Iris pigment epithelial cell (primary cell): ENCODE results near the gene ACSS1.

Source experiments
- DNase-seq: peaks from one replicate; pipeline ENCODE4 v3.0.0-alpha.2; 2011; ENCODE audit warnings: low read depth

The ACSS1 gene

DNA sequence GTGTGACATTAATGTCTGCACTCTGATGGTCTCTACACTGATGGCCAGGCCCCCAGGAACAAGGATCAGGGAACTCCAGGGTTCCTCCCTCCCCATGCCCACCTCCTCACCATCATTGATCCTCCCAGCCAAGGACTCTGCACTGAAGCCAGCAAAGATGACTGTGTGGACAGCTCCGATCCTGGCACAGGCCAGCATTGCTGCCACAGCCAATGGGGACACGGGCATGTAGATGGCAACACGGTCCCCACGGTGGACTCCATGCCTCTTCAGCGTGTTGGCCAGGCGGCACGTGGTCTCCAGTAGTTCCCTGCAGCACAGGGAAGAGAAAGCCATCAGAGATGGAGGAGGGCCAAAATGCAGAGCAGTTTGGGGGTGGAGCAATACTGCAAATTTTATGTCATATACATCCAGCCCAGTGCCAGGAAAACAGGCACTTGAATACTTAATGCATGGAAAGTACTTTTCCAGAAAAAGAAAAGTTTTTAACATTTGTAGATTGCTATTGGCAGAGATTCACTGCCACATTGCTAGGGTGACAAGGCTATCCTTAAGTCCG is 27.2 kb downstream of the ACSS1 start:
- DNase-seq = no peak

DNA sequence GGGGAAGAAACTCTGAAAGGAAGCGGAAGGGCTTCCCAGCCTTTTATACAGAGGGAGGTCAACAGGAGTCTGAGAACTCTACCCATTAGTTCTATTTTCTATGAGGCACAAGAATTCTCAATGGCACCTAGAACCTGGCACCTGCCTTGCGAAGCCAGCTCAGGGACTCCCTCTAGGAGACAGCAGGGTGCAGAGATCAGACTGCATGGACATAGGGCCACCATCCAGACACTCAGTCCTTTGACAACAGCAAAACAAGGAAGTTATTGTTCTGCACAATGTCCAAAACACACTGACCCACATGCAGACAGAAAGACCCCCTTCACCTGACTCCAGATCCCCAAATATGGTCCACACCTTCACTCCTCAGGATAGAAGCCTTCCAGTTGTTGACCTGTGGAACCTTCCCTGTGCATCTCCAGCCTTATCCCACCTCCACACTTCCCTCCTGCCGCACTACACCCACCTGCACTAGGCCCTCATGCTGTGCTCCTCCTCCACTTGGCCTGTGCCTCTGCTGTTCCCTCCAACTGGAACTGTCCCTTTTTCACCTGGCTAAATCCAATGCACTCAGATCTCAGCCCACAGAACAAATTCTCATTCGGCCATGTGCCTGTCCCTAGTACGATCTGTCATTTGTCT is 27.8 kb downstream of the ACSS1 start:
- no peak for DNase-seq

DNA sequence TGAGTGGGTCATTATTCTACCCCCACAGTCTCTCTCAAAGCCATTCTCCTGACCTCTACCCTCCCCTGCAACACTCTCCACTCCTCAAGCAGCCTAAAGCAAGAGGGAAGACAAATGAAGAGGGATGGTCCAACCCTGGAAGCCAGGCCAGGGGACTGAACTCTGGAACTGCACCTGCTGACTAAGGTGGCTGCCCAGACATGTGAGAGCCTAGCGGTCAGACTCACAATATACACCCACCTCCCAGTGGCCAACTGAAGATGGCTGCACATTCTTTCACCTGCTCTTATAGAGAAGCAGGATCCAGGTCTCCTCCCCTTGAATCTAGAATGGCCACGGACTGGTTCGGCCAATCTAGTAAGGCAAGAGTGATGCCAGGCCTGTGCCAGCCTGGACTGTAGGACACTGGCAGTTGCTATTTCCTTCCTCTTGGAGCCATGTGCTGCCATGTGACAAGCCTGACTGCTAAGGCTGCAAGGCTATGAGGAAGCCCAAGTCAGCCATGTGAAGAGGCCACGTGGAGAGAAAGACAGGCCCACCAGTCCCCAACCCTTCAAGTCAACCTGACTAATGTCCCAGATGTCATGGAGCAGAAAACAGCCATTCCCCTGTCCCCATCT is 31.8 kb downstream of the ACSS1 start:
- no peak for DNase-seq

DNA sequence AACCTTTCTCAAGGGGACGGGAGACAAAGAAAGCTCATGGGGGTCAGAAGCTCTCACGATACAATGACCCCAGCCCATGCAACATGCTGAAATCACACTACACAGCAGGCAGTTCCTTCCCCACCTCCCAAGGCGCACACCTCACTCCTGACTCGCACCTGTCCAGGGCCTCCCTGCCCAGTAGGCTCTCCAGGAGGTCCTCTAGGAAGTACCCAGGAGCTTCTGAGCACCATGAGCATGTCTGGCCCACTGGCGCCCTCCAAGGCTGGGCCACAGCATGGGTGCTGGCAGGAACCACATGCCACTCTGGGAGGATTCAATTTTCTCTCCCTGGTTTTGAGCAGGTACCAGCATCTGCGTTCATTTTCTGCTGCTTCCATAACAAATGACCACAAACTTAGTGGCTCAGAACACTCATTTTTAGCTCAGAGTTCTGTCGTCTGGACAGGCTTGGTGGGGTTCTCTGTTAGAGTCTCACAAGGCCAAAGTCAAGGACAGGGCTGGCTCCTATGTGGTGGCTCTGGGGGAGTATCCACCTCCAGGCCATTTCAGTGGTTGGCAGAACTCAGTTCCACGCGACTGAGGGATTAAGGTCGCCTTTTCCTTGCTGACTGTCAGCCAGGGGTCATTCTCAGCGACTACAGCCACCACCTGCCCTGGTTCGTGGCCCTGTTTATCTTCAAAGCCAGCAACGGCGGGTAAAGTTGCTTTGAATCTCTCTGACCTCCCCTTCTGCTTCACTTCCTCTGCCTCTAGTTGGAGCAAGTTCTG is 32.7 kb downstream of the ACSS1 start:
- no peak for DNase-seq

DNA sequence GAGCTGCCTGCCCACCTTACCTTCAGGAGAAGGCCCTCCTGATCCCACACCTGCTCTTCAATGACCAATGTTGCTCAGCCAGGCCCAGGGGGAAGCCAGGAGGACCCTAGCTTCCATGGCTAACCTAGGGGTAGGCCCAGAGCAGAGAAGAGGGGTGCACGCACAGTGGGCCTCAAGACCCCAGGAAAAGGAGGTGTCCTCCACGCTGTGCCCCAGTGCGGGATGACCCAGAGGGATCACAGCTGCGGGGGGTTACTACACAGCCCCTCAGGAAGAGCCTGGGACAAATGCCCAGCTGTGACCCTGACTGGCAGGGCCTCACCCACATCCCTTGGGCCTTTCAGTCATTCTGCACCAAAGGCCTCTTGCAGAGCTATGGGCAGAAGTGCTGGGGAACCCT is 33.8 kb downstream of the ACSS1 start:
- no peak for DNase-seq

DNA sequence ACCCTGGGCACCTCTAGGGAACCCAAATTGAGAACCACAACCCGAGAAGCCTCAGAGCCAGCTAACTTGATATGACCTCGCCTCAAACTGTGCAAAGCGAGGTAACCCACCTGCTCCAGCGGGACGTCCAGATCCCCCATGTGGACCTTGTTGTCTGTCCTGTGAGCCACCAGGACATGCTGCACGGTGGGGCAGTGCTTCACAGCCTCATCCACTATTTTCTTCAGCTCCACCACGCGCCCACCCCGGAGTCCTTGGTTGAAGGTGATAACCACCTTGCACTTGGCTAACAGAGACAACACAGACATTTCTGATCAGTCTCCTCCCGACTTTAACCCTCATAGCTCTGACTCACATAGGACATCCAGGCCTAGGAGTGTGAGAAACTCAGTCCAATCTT is 34.6 kb downstream of the ACSS1 start:
- DNase-seq = no peak

DNA sequence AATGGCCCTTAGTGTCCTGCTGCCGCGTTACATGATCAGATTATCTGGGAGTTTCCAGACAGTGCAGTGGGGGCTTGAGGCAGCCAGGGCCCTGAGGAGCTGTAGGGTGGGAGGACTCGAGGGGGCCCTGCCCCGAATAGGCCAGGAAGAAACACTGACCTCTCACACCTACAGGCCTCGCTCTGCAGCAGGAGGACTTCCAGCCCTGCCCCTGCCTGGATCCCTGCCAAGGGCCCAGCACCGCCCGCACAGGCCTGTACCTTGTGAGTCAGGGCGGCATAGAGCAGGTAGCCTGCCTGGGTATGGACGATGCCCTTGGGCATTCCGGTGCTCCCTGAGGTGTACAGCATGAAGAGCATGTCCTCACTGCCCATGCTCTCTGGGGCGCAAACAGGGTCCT is 35.3 kb downstream of the ACSS1 start:
- DNase-seq = no peak

DNA sequence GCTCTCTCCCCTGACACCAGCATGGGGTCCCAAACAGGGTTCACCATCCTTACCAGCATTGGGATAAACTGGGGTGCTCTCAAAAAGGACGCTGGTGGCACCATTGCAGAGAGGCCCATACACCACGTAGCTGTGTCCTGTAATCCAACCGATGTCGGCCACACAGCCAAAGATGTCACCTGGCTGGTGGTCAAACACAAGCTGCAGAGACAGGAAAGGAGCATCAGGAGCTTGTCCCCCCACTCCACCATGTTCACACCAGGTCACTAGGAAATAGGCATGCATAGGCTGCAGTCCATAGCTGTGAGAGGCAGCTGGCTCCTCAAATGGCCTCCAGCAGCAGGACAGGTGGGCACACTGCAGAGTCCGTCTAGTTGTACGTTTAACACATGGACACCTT is 36.6 kb downstream of the ACSS1 start:
- DNase-seq = no peak

DNA sequence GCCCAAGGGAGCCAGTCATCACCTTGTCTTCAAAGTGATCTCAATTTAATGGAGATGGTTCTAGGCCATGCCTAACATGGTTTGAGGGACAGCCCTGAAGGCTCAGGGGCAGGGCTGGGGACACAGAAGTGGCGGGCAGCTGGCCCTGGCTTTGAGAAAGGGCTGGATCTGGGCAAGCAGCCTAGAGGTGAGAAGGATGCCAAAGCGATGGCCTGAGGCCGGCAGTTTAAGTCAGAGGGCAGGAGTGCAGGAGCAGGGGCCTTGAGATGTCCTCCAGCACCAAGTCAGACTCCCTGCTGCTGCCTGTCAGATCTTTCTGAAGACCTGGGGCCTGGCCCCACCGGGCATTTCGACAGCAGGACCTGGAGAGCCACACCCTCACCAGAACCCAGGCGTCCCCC is 37.0 kb downstream of the ACSS1 start:
- DNase-seq = no peak

DNA sequence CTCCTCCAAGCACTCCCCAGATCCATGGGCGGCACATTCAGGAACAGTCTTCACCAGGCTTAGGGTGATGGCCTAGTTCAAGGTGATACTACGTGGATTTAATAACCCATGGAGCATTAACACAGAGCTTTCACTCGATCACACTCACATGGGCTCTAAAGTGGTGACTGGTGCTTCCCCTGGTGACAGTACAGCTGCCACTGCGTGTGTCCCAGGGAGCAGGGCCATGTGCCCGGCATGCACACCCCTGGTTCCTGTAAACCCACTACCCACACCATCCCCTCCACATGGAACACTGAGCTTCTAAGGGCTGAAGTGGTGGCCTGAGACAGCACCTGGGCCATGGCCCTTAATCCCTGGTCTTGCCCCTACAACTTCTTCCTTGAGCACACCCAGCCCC is 37.6 kb downstream of the ACSS1 start:
- DNase-seq = no peak

DNA sequence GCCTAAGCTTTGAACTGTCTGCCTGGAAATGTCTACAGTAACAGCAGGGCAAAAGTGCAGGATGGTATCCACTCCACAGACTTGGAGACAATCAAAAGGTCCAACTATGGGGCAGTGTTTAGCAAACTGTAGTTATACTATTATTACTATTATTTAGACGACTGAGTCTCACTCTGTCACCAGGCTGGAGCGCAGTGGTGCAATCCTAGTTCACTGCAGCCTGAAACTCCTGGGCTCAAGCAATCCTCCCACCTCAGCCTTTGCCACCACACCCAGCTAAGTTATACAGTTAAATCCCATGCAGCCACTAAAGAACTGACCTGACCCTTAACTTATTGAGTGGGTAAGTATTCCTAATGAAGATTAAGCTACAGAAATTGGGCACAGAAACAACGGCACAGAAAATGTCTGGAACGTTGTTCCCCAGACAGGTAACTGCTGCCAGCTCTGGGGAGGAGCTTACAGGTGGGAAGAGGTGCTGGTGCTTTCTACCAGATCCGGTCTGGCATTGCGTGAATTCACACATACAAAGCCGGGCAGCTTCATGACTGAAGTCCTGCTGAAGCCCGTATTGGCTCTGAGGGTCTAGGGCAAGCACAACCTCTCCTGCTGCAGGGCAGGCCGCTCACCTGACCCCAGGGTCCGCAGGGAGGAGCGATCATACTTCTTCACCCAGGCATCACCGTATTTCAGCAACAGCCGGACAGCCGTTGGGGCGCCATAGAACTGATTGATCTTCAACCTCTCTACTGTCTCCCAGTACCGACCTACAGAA is 38.4 kb downstream of the ACSS1 start:
- DNase-seq = no peak

DNA sequence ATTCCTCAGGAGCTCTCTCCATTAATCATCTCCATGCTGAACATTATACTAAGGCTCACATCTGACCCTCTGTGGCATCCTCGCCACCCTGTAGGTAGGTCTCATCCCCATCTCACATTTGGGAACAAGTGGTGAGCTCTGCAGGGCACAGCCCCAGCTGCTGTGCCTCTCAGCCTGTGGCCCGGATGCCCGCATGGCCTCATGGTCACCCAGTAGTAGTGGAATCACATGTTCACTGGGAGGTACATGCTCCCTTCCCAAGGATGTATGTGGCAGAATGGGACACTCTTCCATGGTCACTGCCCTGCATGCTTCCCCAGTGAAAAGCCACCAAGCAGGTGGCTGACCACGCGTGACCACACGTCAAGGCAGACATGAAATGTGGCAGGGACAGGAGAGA is 39.1 kb downstream of the ACSS1 start:
- DNase-seq = no peak

DNA sequence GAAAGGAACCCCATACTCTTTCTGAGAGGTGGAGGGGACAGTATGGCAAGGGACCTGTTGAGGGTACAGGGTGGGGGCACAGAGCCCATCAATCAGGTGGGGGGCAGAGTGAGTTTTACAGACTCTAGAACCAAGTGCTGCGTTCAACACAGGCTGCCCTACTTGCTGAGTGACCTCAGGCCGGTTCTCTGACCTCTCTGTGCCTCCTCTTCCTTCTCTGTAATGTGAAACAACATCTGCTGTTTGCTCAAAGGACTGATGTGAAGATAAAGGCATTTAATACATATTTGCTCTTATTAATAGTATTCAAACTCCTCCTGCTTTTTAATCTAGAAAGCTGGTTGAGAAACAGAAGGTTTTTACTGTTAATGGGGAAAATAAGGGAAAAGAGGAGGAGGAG is 39.5 kb downstream of the ACSS1 start:
- no peak for DNase-seq

DNA sequence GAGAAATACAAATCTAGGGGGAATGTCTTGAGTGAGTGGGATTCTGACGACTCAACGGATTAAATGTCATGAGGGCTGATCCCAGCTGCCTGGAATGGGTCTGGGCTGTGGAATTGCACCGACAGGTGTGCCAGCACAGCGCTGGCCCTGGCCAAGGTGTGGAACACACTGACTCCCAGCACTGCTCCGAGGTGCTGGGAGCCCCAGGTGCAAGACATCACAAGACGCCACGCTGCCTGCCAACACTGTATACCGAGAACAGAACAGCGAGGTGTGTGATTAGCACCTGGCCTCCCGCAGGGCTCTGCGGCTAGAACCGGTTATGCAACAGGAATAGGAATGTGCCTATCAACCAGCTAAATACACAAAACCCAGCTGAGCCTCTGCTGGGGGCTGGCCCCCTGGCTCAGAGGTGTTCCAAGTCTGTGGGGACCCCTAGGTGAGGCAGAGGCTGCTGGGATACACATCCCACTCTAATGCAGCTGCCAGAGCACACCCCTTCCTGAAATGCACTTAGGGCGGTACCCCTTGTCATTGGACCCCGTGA is 40.6 kb downstream of the ACSS1 start:
- no peak for DNase-seq

DNA sequence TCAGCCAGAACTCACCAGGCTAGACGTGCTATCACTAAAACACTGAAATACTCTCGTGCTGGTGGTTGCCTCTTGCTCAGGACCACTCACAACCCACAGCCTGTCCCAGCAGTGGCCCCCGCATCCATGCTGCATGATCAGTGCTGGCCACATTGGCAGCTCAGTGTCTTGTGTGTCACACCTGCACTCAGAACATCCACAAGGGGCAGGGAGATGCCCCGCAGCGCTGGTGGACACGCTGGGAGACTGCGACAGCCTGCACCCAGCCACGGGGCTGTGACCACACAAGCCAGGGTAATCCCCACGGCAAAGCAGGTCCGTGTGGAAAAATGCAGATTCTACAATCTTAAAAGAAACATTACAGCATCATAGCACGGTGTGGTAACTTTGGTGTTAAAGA is 41.5 kb downstream of the ACSS1 start:
- no peak for DNase-seq

DNA sequence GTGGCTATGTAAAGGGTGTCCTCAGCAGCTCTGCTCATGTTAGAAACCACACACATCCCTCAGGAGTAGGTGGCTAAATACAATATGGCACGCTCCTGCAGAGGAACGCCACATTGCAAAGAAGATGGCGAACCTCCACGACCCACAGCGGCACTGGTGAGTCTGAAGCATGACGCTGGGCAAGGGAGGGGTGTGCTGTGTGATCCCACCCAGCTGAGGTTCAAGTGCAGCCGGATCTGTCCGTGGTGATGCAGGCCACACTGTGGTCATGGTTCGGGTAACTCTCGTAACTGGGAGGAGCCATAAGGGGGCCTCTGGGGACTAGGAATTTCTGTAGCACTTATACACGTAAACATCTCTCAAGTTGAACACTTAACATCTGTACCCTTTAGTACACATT is 42.0 kb downstream of the ACSS1 start:
- no peak for DNase-seq

DNA sequence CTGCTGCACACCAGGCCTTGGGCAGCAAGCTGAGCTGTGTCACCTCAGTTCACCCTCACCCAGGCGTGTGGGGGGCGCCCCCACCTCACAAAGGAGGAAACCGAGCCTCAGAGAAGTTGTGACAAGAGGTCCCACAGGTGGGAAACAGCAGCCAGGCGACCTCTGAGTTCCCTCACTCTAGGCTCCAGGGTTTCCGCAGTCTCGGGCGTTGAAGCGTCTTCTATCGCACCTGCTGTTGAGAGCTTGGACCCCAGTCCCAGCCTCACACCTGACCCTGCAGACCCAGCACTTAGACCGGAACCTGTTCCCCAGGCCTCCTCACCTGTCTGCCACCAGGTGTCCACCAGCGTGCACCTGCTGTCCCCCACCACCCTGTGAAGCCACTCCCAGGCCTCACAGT is 43.1 kb downstream of the ACSS1 start:
- DNase-seq = no peak

DNA sequence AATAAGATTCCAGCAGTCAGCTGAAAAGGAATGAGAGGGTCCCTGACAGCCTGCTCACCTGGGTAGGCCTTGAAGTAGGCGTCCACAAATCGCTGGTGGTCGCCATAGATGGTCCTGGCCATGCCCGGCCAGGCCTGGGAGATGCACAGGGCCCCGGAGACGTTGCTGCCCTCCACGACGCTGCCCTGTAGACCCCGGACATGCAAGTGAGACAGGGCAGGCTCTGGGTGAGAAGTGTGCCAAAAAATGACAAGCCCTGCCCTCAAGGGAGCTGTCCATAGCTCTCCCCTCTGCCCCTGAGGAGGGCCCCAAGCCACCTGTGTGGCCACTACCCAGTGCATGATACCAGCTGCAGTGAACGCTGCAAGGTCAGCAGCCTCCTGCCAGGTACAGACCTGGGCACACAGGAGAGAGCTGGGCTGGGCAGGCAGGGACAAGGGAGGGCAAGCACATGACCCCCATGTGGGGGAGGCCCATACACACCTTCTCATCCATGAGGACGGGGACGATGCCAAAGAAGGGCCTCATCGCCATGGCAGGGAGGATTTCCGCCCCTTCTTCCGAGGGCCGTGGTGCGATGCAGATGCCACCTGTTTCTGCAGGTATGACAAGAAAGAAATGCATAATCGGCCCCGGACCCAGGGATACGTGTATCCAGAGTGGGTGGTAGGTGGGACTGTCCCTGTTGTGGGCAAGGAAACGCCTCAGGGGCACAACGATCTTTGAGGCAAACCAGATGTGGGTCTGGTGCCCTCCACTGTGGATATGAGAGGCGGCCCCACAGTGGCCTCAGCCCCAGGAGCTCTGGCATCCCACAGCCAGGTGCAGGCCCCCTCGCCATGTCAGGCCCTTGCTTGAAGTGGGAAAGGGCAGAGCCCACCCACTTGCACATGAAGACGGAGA is 44.2 kb downstream of the ACSS1 start:
- DNase-seq = no peak

DNA sequence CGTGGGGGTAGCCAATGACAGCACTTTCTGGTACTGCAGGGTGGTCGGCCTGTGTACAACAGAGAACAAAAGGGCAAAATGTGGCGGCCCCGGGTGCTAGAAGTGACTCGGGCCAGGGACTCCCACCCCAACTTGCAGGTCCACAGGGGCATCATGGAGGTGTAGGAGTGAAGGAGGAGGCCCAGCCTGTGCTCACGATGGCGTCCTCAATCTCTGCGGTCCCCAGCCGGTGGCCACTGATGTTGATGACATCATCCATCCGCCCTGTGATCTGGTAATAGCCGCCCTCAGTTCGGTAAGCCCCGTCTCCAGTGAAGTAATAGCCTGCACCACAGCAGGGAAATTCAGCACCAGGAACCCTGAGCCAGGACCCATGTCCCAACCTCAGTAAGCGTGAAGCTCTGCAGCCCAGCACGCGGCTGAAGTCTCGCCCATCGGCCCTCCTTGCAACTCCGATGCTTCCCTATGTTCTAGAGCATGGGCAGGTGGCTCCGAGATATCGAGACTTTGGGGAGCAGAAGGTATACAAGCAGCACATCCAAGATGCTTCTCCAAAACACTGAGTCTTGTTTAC is 45.2 kb downstream of the ACSS1 start:
- no peak for DNase-seq

DNA sequence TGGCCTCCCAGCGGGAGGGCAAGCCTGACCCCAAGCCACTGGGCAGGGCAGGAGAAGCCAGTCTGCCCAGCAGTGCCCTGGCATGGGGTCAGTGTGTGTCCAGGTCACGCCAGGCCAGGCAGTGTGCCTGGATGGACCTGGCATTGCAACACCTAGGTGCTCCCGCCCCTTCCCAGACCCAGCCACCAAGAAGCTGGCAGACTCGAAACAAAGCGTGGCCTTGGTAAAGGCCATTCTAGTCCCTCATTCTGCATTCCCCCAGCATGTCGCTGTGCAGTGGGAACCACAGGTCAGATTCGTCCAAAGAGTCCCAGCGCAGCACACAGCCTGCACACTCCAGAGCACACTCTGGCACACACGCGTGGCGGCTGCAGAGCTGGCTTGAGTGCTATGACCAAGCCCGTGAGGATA is 46.1 kb downstream of the ACSS1 start:
- no peak for DNase-seq

DNA sequence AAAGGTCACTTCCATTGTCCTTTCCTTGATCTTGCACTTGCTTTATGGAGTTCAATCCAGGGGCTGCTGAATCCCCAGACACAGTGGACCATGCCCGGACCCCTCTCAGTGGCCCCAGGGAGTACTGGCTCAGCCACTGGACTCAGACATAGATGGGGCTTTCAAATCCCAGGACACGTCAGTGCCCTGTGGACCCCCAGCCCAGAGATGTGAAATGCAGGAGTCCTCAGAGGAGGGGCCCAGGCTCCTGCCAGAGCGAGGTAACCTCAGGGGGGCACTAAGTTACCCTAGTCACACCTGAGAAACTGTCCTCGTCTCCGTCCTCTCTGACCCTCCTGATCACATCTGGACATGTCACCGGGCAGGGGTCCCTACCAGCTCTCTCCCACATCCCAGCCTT is 46.7 kb downstream of the ACSS1 start:
- DNase-seq = no peak
